Activated CD4-positive, CD25-positive, alpha-beta regulatory T cell treated with anti-CD3 and anti-CD28 coated beads, Interleukin-2, amount 50 U/mL, for 24 hours (primary cell): ENCODE results near the gene SPN.
"Not testable (repeated sequence)": the region's sequence is repeated elsewhere in the genome, so short reads cannot be mapped to it uniquely, and the experiment has no call there.

Source experiments
- ATAC-seq, 2 donors: fragments of 150-1000 bp; cut with Tn5 transposase; one replicate each; pipeline ENCODE4 v1.10.0; 2021; ENCODE audit warnings: mild to moderate bottlenecking in 1 of 2, moderate library complexity in 1 of 2

SPN gene, protein sequence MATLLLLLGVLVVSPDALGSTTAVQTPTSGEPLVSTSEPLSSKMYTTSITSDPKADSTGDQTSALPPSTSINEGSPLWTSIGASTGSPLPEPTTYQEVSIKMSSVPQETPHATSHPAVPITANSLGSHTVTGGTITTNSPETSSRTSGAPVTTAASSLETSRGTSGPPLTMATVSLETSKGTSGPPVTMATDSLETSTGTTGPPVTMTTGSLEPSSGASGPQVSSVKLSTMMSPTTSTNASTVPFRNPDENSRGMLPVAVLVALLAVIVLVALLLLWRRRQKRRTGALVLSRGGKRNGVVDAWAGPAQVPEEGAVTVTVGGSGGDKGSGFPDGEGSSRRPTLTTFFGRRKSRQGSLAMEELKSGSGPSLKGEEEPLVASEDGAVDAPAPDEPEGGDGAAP

DNA sequence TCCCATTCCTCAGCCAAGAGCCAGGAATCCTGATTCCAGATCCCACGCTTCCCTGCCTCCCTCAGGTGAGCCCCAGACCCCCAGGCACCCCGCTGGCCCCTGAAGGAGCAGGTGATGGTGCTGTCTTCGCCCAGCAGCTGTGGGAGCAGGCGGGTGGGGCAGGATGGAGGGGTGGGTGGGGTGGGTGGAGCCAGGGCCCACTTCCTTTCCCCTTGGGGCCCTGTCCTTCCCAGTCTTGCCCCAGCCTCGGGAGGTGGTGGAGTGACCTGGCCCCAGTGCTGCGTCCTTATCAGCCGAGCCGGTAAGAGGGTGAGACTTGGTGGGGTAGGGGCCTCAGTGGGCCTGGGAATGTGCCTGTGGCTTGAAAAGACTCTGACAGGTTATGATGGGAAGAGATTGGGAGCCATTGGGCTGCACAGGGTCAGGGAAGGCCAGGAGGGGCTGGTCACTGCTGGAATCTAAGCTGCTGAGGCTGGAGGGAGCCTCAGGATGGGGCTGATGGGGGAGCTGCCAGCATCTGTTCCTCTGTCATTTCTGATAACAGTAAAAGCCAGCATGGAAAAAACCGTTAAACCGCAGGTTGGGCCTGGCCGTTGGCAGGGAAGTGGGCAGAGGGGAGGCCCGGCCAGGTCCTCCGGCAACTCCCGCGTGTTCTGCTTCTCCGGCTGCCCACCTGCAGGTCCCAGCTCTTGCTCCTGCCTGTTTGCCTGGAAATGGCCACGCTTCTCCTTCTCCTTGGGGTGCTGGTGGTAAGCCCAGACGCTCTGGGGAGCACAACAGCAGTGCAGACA is at the start of gene SPN:
TSS of gene SPN (plus strand) at position 232 of the 791 bp plus-strand sequence. CDS start at position 714, 482 bp downstream.
- ATAC-seq: peak in 1 of 2 donors; percentile 5

DNA sequence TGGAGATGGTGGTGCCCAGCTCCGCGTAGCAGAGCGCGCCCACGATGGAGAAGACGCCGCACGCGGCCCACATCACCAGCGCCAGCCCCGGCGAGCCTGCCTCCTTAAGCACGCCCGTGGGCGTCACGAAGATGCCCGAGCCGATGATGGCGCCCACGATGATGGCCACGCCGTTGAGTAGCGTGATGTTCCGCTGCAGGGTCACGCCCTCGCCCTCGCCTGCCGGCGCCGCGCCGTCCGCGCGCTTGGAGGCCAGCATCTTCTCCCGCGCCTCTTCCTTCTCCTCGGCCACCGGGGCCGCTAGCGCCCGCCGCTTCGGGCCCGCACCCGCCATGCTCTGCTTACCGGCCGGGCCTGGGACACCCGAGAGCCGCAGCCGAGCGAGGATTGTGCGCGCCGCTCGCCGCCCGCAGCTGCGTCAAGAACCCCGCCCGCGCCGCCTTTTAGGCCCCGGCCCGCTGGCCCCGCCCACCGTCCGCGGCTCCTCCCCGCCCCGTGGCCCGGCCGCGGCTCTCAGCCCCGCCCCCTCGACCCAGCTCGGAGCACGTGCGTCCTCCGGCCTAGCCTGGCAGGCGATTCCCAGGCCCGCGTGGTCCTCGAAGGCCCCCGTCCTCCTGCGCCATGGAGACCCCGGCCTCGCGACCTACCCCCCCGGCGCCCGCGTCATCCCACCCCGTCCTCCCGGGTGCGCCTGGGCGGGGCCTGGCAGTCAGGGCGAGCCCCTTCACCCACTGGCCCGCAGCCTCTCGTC is 49.6 kb upstream of the SPN start:
- ATAC-seq: peak; percentile 40 to 44

DNA sequence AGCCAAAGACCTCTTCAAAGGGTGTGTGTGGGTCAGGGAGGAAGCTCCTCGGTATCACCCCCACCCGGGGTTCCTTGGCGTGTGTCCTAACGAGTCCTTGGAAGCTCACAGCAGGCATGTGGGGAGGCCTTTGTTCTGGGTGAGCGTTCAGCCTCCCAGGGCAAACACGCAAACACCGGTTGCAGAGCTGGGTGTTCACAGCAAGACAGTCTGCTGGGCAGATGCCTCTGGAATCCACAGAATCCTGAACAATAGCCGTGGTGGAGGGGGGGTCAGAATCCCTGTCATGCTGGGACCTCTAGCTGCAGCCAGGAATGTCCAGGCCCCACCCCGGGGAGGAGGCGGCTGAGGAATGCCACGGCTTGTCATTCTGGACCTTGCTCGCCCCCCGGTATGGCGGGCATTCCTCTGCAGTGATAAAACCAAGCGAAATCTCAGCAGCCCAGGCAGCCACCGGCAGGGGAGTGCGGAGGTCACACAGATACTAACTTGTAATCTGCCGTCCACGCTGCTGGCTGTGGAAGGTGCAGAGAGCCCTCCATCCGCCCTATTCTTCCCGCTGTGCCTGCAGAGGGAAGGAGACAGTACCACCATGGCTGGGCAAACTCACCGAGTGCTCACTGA is 48.2 kb upstream of the SPN start:
- ATAC-seq: not testable (repeated sequence)

DNA sequence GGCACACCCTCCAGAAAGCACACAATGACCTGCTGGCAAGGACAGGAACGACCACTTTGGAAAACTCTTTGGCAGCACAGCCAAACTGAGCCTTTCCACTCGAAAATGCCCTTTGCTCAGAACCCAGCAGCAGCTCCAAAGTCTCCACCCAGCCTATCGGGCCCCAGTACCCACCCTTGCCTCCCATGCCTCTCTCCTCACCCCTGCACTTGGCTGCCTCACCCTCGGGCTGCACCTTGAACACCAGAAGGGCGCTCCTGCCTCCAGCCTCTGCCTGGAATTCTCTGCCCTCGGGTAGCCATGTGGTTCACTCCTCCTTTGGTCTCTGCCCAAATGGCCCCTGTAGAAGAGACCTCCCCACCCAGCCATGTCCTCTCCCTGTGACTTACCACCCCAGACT is 46.9 kb upstream of the SPN start:
- ATAC-seq: not testable (repeated sequence)

DNA sequence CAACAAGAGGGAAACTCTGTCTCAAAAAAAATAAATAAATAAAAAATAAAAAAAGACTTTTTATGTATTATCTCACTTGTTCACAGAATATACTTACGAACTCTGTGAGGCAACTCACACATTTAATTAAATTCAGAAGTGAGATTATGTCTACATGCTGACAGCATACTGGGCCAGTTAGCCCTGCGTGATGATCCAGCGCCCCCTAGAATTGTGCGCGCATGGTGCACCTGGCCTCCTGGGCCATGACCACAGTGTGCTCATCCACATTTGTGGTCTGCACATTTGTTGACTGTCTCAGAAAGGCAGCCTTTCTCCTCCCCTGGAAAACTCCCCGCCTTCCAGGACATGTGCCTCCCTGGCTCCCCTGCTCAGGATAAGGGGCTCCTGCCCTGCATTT is 42.5 kb upstream of the SPN start:
- ATAC-seq: peak; percentile 56 to 65

DNA sequence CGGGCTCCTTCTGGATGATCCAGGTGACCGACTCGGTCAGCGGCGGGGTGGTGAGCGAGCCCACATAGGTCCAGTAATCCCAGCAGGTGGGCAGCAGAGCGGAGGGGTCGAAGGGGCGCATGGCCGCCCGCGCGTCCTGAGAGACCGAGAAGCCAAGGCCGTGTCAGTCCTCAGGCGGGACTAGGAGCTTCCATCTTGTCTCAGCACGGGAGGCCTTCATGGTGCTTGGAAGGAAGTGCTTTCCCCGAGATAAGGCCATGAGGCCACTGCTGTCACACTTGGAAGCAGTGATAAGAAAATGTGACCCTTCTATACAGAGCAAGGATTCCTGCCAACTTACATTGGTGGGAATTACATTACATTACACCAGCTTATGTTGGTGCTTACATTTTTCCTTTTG is 40.3 kb upstream of the SPN start:
- ATAC-seq: not testable (repeated sequence)

DNA sequence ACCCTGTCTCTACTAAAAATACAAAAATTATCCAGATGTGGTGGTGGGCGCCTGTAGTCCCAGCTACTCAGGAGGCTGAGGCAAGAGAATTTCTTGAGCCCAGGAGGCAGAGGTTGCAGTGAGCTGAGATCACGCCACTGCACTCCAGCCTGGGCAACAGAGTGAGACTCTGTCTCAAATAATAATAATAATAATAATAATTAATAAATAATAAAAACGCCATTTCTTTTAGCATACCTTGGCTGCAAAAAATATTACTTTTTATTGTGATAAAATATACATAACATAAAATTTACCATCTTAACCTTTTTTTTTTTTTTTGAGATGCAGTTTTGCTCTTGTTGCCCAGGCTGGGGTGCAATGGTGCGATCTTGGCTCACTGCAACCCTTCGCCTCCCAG is 39.8 kb upstream of the SPN start:
- ATAC-seq: not testable (repeated sequence)

DNA sequence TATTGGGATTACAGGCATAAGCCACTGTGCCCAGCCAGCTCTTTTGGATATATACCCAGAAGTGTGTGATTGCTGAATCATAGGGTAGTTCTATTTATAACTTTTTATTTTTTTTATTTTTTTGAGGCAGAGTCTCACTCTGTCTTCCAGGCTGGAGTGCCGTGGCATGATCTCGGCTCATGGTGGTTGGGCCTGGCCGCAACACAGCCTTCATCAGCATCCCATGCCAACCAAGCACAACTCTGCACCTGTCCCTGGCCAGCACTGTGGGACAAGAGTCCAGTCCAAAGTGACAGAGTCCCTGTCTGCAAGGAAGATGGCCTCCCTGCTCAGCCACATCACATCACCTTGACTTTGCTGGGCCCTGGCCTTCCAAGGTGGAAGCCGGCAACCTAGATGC is 37.9 kb upstream of the SPN start:
- ATAC-seq: not testable (repeated sequence)

DNA sequence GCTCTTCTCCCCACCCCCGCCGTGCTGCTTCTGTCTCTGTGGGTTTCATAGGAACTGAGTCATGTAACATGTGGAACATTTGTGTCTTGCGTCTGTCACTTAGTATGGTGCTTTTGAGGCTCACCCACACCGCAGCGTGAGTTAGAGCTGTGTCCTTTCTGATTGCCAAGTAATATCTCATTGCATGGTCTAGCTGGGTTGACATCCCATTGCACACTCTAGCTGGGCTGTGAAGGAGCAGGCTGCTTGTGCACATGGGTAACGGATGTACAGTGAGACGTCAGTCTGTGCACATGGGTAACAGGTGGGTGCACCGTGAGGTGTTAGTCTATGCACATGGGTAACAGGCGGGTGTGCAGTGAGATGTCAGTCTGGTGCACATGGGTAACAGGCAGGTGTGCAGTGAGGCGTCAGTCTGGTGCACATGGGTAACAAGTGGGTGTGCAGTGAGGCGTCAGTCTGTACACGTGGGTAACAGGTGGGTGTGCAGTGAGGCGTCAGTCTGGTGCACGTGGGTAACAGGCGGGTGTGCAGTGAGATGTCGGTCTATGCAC is 36.2 kb upstream of the SPN start:
- ATAC-seq: peak; percentile 99

DNA sequence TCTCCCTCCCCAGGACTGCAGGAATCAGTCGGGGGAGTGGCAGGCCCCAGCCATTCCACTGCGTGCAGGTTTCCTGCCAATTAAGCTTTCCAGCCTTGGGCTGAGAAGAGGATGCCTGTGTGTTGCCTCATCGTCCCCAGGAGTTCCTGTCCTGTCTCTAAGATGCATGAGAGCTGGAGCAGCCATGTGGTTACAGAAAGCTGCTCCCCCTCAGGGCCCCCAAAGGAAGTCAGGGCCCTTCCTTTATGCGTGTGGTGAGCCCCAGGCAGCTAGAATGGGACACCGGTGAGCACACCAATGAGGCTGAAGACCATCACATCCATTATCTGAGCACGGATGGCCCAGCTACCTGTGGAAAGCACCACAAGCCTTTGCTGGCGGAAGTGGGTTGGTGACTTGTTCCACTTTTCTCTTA is 35.4 kb upstream of the SPN start:
- not testable (repeated sequence) for ATAC-seq

DNA sequence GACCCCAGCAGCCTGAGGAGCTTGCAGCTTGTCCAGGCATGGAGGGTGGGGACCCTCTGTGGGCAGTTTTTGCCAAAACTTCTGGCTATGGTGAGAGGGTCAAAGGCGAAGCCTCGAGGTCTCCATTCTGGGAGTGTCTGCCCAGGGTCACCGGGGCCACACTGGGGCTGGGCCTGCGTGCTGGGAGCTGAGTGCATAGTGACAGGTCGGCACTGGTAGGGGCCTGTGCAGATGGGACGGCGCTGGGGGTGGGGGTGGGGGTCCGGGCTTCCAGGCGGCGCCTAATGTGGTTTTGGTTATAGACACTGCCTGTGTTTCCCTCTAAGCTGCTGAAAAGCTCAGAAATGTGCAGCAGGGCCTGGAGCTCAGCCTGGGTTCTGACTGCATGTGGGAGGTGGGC is 34.3 kb upstream of the SPN start:
- ATAC-seq: not testable (repeated sequence)

DNA sequence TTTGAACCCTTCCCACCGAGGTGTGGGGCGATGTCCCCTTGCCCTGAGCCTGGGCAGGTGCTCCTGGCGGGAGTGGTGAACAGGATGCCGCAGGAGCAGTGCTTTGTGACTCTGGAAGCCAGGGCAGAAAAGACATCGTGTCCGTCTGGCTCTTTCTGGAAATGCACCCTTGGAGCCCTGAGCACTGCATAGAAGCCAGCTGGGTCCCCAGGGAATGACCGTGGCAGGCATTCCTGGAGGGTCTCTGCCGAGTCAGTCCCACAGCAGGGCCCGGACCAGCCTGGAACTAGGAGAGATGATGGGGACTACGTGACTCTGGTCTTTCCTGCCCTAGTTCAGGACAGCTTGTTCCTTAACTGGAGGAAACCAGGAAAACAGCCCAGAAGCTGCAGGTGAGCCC is 33.7 kb upstream of the SPN start:
- not testable (repeated sequence) for ATAC-seq

DNA sequence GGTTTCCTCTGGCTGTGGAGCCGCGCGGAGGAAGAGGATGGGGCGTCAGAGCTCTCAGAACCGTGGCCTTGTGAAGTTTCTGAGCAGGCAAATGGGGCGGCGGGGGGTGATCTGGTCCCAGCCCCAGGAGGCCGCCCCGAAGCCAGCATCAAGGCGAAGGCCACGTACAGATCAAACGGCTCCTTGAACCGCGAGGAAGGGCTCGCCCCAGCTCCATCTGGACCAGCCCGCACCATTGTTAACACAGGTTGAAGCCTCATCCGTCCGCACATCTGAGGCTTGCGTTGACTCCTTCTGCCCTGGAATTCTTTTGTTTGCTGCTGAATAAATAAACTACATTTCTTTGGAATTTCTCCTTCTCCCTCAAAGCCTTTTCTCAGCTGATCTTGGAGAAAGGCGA is 31.4 kb upstream of the SPN start:
- not testable (repeated sequence) for ATAC-seq

DNA sequence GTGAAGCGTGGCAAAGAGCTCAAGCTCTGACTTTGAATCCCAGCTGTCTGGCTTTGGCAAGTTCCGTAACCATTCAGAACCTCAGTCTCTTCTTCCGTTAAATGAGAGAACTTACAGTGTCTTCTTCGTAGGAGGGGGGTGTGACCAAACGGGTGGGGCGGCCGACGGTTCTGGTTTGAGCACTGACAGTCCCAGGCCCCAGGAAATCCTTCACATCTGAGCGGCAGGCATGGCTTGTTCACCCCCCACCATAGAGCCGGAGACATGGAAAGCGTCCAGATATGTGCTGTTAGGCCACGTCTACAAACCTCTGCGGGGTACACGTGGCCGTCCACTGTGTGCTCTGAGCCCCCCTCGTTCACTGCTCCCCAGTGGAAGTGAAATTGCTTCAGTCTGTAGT is 27.1 kb upstream of the SPN start:
- not testable (repeated sequence) for ATAC-seq

DNA sequence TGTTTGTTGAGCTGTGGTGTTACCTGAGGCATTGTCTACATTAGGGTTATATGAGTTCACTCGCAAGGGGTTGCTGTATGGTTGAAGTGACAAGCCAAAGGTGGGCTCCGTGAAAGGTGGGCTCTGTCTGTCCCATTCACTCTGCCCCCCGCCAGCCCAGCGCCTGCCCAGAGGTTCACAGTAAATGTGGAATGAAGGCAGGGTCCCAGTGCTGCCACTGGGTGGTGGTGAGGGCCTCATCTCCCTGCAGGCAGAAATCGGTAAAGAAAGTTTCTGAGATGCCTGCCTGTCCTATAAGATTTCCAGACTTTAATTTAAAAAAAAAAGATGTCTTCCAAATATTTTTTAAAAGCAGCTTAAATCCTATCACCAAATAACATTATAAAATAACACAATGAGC is 26.7 kb upstream of the SPN start:
- peak in 1 of 2 donors; percentile 36 for ATAC-seq

DNA sequence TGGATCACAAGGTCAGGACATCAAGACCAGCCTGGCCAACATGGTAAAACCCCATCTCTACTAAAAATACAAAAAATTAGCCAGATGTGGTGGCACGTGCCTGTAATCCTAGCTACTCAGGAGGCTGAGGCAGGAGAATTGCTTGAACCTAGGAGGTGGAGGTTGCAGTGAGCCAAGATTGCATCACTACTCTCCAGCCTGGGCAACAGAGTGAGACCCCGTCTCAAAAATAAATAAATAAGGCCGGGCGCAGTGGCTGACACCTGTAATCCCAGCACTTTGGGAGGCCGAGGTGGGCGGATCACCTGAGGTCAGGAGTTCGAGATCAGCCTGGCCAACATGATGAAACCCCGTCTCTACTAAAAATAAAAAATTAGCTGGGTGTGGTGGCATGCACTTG is 24.3 kb upstream of the SPN start:
- ATAC-seq: not testable (repeated sequence)

DNA sequence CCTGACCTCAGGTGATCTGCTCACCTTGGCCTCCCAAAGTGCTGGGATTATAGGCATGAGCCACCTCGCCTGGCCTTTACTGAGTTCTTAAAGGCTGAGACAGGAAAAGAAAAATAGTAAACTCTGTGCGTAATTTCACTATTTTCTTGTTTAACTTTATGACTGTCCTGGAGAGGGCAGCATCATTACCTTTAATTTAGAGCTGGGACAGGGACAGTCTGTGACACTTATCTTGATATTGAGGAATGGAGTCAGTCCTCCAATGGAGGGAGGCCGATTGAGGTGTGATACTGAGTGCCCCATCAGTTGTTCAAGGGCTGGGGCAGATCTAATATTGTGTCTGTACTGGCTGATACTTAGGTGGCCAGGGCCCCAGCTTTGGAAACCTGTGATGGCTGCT is 21.5 kb upstream of the SPN start:
- ATAC-seq: peak; percentile 42 to 57

DNA sequence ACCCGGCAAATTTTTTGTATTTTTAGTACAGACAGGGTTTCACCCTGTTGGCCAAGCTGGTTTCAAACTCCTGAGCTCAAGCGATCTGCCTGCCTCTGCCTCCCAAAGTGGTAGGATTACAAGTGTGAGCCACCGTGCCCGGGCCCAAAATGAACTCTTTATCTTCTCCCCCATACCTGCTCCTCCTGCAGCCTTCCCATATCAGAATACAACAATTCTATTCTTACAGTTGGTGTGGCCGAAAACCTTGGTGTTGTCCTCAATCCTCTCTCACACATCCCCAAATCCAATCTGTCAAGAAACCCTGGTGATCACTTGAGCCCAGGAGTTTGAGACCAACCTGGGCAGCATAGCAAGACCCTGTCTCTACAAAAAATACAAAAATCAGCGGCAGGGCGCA is 19.5 kb upstream of the SPN start:
- ATAC-seq: no peak

DNA sequence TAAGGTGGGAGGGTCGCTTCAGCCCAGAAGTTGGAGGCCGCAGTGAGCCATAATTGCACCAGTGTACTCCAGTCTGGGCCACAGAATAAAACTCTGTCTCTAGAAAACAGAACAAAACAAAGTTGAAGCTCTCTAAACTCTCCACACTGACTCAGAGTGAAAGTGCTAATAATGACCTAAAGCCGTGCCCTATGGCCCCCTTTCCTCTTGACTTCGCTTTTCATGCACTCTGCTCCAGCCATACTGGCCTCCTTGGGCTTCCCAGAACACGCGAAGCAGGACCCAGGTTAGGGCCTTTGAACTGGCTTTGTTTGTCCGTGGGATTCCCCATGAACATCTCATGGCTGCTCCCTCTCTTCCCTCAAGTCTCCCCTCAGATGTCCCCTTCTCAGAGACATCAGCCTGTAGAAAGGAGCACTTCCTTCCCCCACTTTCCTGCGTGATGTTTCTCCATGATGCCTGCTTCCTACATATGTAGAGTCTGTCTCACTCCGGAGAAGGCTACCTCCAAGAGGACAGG is 18.6 kb upstream of the SPN start:
- ATAC-seq: peak in 1 of 2 donors; percentile 55

DNA sequence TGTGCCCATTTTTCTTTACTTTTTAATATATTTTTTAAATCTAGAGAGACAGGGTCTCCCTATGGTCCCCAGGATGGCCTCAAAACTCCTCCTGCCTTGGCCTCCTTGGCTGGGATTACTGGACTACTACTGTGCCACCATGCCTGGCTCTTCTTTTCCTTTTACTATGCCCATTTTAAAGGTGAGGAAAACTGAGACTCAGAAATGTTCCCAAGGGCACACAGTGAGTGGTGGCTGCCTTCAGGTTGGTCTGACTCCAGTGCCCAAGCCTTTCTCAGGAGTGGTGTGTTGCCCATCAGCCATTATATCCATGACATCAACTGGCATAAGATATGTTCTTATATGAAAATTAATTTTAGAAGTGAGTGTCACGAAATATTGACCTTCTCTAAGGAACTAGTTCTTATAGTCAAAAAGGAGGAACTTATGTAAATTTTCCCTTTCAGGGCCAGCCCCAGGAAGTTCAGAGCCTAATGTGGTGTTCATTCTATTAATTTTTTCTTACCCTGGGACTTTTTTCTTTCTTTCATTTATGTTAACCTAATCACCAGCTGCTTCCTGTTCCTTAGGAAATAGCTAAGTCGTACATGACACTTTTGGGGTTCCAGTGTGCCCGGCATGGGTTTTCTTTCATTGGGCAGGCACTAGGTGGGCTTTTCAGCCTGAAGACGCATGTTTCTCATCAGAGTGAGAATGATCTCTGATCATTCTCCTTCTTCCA is 17.9 kb upstream of the SPN start:
- ATAC-seq: peak in 1 of 2 donors; percentile 36

DNA sequence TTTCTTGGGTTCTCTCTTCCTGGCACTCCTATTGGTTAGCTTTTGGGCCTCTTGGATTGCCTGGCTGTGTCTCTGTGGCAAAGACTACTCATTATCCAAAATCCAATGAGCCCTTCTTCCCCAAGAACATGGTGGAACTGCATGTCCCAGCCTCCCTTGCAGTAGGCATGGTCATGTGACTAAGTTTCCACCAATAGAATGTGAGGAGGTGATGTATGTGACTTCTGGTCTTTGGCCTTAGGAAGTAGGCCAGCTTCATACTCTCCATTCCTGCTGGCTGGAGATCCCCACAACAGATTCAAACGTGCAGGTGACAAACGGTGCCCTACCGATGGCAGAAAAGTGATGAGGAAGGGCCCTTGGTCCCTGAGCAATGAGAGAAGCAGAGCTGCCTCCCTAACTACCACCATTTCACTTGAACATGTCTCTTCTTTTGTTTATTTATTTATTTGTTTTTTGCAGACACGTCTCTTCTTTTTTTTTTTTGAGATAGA is 17.3 kb upstream of the SPN start:
- ATAC-seq: peak; percentile 49 to 58
